ENCODE data around the gene ADGB. TPM values are rescaled to one million over a fixed set of nuclear protein-coding genes. Genes with fewer than 3 reads are reported as not detected.
"Not testable (repeated sequence)": the region's sequence is repeated elsewhere in the genome, so short reads cannot be mapped to it uniquely, and the experiment has no call there.

The ADGB gene
- total RNA-seq, 2 experiments from 2014 or later, result not detected

- H3K36me3 ChIP-seq (ENCODE audit: insufficient read depth, low read length), result no peaks in the 10 kb centered on the region
- no peak for TF ChIP-seq CTCF (conservative IDR thresholded peaks at IDR 0.05; ENCODE audit: low read length)
- no peak for TF ChIP-seq EZH2phosphoT487 (IDR thresholded peaks at IDR 0.05; ENCODE audit: borderline replicate concordance, low read depth, low read length)
- H2AFZ ChIP-seq (ENCODE audit: low read length), result no peak overlapping the region
- no TSS peak for BruUV-seq (replicated peaks)
- no peaks in the 10 kb centered on the region for H3K9me2 ChIP-seq (ENCODE audit: insufficient read depth, low read length)
- H3K9me3 ChIP-seq (ENCODE audit: low read length), result no peaks in the 10 kb centered on the region
- H4K20me1 ChIP-seq (ENCODE audit: insufficient read depth, low read length), result no peaks in the 10 kb centered on the region
- DNase-seq (ENCODE audit: low spot score), result no peak
- H3K4me3 ChIP-seq (ENCODE audit: low read depth, low read length, poor library complexity, severe bottlenecking), result no peak overlapping the region
- H3K27ac ChIP-seq (ENCODE audit: low read depth, low read length, poor library complexity, severe bottlenecking), result no peak overlapping the region
- intact Hi-C loops (cut with micrococcal nuclease; ENCODE audit: unreplicated experiment), result no loop called here
- H3K4me2 ChIP-seq (ENCODE audit: low read length), result no peak overlapping the region
- no peaks in the 10 kb centered on the region for H3K79me2 ChIP-seq (ENCODE audit: insufficient read depth, low read depth, low read length)
- H3K4me1 ChIP-seq (ENCODE audit: insufficient read depth, low read length, poor library complexity, severe bottlenecking), result no peaks in the 10 kb centered on the region
- ChIA-PET CTCF (ENCODE audit: unreplicated experiment) (no interaction called here), POLR2A (no interaction called here)
Observed at GRCh38 chr6:146813554-146813953, 214.8 kb downstream of the ADGB start.

GRCh38 chr6:146814148-146814750 lies 215.5 kb downstream of the ADGB start:
- DNase-seq (ENCODE audit: low spot score), result no peak
- Histone ChIP-seq H4K20me1 (ENCODE audit: insufficient read depth, low read length) (no peaks in the 10 kb centered on the region), H3K79me2 (ENCODE audit: insufficient read depth, low read depth, low read length) (no peaks in the 10 kb centered on the region), H3K36me3 (ENCODE audit: insufficient read depth, low read length) (no peaks in the 10 kb centered on the region), H3K27ac (ENCODE audit: low read depth, low read length, poor library complexity, severe bottlenecking) (no peak overlapping the region), H3K4me1 (ENCODE audit: insufficient read depth, low read length, poor library complexity, severe bottlenecking) (no peaks in the 10 kb centered on the region), H3K4me2 (ENCODE audit: low read length) (no peak overlapping the region), H3K9me3 (ENCODE audit: low read length) (no peaks in the 10 kb centered on the region), H3K9me2 (ENCODE audit: insufficient read depth, low read length) (no peaks in the 10 kb centered on the region), H2AFZ (ENCODE audit: low read length) (no peak overlapping the region), H3K4me3 (ENCODE audit: low read depth, low read length, poor library complexity, severe bottlenecking) (no peak overlapping the region)
- no TSS peak for BruUV-seq (replicated peaks)
- ChIA-PET POLR2A (interaction anchor here (0.7 kb wide), 1 partner anchor 379 kb away, joined by 3 read pairs; no protein-coding TSS in a partner anchor), CTCF (ENCODE audit: unreplicated experiment) (no interaction called here)
- TF ChIP-seq CTCF (conservative IDR thresholded peaks at IDR 0.05; ENCODE audit: low read length), result no peak
- TF ChIP-seq EZH2phosphoT487 (IDR thresholded peaks at IDR 0.05; ENCODE audit: borderline replicate concordance, low read depth, low read length), result no peak
- intact Hi-C loops (cut with micrococcal nuclease; ENCODE audit: unreplicated experiment), result no loop called here

- H4K20me1 ChIP-seq (ENCODE audit: insufficient read depth, low read length); H2AFZ ChIP-seq (ENCODE audit: low read length); BruUV-seq (replicated peaks); H3K27ac ChIP-seq (ENCODE audit: low read depth, low read length, poor library complexity, severe bottlenecking); H3K9me3 ChIP-seq (ENCODE audit: low read length); H3K79me2 ChIP-seq (ENCODE audit: insufficient read depth, low read depth, low read length); H3K36me3 ChIP-seq (ENCODE audit: insufficient read depth, low read length); H3K4me2 ChIP-seq (ENCODE audit: low read length); DNase-seq (ENCODE audit: low spot score); intact Hi-C loops (cut with micrococcal nuclease; ENCODE audit: unreplicated experiment); POLR2A ChIA-PET; H3K4me3 ChIP-seq (ENCODE audit: low read depth, low read length, poor library complexity, severe bottlenecking); H3K4me1 ChIP-seq (ENCODE audit: insufficient read depth, low read length, poor library complexity, severe bottlenecking); CTCF ChIA-PET (ENCODE audit: unreplicated experiment); H3K9me2 ChIP-seq (ENCODE audit: insufficient read depth, low read length): not testable (repeated sequence)
Observed at GRCh38 chr6:146815511-146816462, 217.0 kb downstream of the ADGB start.

Data from OCI-LY7 (cell line).